NCI-H2196 treated with DMSO at 0.1 percent for 48 hours (cell line): Measurements from ENCODE around the gene COL23A1.

Experiments used
- DNase-seq: peaks from one replicate; lab custom pipeline; 2025; ENCODE audit not compliant: unreplicated experiment; lab: John Stamatoyannopoulos, UW

COL23A1 gene

GRCh38 chr5:178289438-178289837, 300.8 kb downstream of the COL23A1 start:
- DNase-seq: no peak

GRCh38 chr5:178288401-178289368, 301.5 kb downstream of the COL23A1 start:
- peak; percentile 10 for DNase-seq

DNA sequence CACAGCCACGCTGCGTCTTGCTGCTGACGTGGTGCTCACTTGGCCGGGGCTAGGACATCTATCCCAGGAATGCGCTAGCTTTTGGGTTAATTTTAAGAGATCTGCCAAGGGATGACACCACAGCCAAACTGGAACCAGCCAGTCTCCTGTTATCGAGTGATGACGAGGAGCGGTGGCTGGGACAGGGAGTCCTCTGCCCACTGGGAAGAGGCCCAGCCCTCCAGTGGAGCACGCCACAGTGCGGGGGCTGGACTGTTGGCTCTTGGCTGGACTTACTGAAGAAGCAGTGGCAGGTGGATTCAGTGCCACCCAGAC, 302.4 kb downstream of the COL23A1 start:
- no peak for DNase-seq

DNA sequence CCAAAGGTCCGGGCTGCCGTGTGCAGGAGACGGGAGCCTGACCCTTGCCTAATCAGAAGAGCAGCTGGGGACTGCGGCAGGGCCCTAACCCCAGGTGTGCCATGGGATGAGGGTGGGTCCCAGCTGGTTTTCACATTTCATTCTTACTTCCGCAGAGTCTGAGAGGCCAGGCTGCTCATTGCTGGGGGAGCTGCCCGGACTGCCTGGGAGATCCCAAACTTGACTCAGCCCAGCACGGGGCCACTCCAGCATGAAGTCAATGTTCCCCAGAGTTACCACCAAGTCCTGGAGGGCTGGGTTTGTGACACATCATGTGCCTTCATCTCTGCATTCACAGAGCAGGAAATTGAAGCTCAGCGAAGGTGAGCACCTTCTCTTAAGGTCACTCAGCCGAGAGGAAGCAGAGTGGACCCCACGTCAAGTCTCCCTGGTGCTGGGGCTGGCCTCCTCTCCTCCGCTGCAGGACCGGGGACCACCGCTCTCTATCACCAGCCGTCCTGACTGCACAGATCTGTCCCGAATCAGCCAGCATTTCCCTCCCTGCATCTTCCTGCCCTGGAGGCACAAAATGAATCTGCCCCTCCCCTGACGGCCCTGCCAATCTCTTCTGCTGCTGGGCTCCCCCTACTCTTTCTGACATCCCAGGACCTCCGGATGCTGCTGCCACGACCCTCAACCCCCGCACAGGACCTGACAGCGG, 303.0 kb downstream of the COL23A1 start:
- no peak for DNase-seq

DNA sequence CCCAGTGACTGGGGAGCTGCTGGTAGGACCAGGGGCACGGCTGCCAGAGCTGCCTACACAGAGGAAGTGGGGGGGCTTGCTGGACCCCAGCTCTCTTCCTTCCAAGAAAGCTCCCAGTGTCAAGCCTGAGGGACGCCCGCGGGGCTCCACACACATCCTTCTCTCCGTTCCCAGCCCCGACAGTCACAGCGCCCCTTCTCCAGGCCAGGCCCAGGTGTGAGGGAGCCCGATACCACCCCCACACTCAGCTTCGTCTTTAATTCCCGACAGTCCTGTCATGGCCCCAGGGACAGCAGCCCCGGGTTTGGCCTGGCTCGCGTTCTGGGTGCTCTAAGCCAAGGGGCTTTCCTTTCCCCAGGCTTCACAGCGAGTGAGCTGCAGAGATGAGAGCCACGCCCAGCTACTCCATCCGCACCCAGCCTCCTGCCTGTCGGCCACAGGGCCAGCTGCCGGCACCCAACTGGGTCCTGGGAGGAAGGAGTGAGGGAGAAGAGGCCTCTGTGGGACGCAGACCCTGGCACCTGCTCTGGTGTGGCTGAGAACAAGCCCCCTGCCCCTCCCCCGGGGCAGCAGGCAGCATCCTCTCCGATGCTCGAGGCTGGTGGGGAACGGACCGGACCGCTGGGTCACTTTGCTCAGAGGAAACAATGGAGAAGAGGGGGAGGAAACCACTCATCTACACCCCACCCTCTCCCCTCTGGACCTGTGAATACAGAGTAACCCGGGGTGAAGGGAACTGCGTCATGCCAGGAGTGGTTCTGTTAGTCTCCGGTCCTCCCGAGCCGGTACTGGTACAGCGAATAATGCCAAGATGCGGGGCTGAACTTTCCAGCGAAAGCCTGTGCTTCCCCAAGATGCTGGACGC, 303.7 kb downstream of the COL23A1 start:
- no peak for DNase-seq

DNA sequence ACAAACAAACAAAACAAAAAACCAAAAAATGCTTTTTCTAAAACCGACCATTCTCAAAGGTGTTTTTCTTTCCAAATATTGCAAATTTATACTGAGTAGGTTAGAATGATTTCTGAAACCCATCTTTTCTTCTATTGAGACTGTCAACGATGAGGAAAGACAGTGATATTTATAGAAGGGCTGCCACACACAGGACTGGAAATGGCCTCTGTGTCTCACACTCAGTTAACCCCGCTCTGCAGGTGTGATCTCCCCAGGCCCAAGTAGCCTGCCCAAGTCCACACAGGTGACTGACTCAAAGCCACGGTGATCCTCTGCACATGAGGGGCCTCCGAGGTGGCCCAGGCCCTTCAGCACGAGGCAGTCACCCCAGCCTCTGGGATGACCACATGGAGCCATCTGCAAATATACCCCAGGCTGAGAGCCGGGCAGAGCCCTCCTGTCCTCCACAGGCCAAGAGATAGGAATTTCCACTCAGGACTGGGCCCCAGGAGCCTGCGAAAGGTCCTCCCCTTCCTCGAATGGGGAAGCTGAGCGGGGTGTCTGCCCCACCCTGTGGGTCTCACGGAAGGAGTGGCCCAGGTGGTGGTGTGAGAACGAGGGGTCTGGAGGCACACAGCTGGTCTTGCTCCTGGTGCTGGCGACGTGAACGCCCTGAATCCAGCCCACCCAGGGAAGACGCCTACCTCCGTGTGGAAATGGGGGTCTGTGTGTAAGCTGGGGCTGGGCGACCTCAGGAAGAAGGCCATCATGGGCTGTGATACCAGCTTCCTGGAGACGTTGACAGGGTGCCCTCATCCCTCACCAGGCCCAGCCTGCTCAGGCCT, 304.6 kb downstream of the COL23A1 start:
- DNase-seq: no peak

DNA sequence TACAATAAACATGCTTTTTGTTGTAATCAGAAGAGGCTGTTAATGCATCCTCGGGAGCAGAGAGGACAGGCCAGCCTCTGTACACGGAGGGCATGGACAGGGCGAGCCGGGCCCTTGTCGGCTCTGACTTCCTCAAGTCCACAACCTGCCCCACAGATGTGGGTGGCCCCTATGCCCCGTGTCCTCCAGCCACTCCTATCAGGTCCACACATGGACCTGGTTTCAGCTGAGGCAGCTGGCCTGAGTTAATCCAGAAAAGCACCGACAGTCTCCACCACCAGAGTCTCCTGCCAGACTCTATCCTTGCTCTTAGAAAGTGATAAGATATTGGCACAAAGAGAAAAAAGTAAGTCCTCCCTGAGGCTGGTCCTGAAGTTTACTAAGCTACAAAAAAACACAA, 305.2 kb downstream of the COL23A1 start:
- DNase-seq: no peak

- DNase-seq: no peak
Observed at GRCh38 chr5:178284093-178284675, 306.0 kb downstream of the COL23A1 start.

GRCh38 chr5:178283520-178283919, 306.7 kb downstream of the COL23A1 start:
- DNase-seq: no peak

- DNase-seq: no peak
Observed at GRCh38 chr5:178282391-178282790, 307.8 kb downstream of the COL23A1 start.

DNA sequence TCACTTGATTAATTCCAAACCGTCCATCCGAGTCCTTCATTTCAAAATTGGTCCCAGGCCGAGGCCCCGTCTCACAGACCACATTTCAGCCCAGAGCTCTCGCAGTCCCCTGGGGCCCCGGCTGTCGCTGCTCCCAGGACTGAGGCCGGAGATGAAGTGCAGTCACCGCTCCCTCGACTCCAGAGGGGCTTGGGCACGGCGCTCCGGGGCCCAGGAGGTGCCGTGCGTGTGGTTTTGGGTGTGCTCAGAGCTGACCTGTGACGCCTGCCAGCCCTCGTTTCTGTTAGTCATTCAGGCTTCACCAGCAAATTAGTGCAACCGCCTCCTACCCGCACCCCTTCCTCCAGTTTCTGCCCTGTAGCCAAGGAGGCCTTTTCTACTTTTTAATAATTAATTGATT, 308.9 kb downstream of the COL23A1 start:
- no peak for DNase-seq

GRCh38 chr5:178280631-178281030, 309.6 kb downstream of the COL23A1 start:
- no peak for DNase-seq

DNA sequence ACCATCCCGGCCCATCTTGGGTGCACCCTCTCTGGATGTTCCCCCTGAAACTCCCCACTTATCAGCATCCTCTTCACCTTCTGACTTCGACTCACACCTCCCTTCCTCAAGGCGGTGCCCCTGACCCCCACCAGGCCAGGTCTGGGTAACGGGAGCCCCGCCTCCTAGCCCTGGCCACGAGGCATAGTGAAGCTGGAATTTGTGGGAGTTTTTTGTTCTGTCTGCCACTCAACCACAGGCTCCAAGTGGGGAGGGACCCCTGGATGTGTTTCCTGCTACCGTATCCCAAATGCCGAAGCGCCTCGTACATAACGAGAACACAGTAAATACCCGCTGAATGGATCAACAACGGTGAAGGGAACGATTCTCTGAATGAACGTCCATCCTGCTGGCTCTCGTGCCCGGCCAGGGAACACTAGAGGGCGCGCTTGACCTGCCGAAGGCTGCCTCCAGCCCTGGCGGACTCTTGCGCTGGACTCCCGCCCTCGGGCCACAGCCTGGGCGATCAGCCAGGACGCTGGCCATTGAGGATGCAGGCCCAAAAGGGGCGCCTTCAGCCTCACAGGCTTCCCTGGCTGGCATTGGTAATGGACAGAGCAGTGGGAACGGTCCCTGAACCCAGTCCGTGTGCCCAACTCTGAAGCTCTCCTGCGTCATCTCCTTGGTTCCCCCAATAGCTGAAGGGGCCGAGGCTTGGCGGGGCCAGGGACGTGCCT, 310.3 kb downstream of the COL23A1 start:
- DNase-seq: peak; percentile 71

DNA sequence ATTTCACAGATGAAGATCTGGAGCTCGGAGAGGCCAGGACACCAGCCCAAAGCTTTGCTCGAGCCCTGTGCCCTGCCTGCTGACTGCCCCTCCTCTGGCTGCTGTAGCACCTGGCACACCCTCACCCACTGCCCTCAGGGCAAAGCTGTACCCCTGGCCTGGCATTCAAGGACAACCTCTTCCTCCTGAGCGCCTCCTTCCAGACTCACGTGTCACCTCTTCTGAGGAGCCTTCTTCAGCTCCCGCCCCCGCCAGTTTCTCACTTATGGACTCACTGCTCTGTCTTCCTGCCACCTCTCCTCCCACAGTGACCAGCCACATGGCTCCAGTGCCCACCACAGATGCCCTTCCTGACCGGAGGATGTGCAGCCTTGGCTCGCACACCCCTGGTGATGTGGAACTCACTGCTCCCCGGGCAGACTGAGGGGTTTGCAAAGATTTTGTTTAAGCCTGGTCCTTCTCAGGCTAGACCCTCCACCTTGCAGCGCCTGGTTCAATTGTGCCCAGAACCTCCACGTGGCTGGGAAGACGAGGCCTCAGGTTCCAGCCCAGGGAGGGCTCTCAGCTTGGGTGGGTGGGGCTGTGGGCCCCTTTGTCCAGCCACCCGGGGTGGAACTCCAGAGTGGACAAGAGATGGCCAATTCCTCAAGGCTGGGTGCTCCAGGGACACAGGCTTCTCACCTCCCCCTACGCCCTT, 311.0 kb downstream of the COL23A1 start:
- no peak for DNase-seq

GRCh38 chr5:178278358-178279023, 311.7 kb downstream of the COL23A1 start:
- no peak for DNase-seq

GRCh38 chr5:178277866-178278265, 312.3 kb downstream of the COL23A1 start:
- no peak for DNase-seq

GRCh38 chr5:178277346-178277745, 312.8 kb downstream of the COL23A1 start:
- DNase-seq: no peak

DNA sequence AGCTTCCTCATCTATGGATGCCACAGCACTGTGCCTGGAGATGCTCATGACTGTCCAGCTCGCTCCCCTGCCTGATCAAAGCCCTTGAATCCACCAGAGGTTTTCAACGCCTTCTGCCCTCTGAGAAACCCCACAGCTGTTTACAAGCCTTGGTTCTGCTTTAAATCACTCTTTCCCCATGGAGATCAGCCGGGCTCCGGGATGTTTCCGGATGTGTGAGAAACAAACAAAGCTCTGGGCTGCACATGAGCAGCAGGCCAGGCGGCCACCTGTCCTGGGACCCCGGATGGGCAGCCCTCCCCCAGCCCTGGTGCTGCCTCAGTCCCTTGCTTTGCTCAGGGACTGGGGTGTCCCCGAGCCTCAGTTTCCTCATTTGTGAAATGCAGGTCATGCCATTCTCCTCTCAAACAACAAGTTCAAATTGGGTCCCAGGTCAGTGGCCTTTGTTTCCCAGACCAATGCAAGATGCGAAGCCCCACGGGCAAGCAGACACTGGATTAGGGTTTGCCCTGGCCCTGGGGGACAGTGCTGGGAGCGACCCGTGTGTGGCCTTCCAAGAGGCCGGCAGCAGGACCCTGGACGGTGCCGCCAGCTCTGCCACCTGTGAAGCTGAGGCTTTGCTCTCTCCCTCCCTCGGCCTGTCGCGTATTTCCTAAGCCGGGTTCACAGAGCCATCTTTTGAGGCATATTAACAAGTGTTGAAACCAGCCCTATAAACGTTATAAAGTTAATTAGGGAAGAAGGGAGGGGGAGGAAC, 315.2 kb downstream of the COL23A1 start:
- DNase-seq: no peak
